Astrocyte of the cerebellum (primary cell): Measurements from ENCODE around the gene UQCR10.

Experiments used
- DNase-seq: peaks from one replicate; pipeline ENCODE4 v3.0.0-alpha.2; 2011; ENCODE audit warnings: low read depth
- H3K4me3 ChIP-seq: 2 replicates; pipeline ENCODE4 v1.5.1; 2011; ENCODE audit warnings: mild to moderate bottlenecking, low read depth, low read length, moderate library complexity
- CTCF ChIP-seq: IDR thresholded peaks from 2 replicates; pipeline ENCODE4 v1.5.1; 2012; ENCODE audit warnings: low read length, low read depth, moderate library complexity, mild to moderate bottlenecking; ENCODE audit errors: missing control alignments
- in situ Hi-C: cut with HindIII; loops from 2 replicates; pipeline ENCODE4 v1.10.0; 2017; ENCODE audit warnings: low sequenced_read_pairs

The UQCR10 gene

GRCh38 chr22:29768052-29768693, 1.0 kb downstream of the UQCR10 start:
- in situ Hi-C loops, result no loop called here
- peak overlapping the region; percentile 100 for H3K4me3 ChIP-seq
- TF ChIP-seq CTCF, result no peak

GRCh38 chr22:29769723-29770321, 2.7 kb downstream of the UQCR10 start:
- DNase-seq, result no peak
- TF ChIP-seq CTCF, result no peak
- in situ Hi-C loops, result no loop called here
- H3K4me3 ChIP-seq, result no peak overlapping the region

More at GRCh38 chr22:29768052-29768693, 1.0 kb downstream of the UQCR10 start:
- no peak for DNase-seq

GRCh38 chr22:29772170-29772641, 5.0 kb downstream of the UQCR10 start:
- no peak overlapping the region for H3K4me3 ChIP-seq
- DNase-seq, result peak; percentile 38
- peak; percentile 68 for TF ChIP-seq CTCF
- in situ Hi-C loops, result no loop called here

- H3K4me3 ChIP-seq, result no peak overlapping the region
- no peak for TF ChIP-seq CTCF
- no peak for DNase-seq
- in situ Hi-C loops, result no loop called here
Measured at GRCh38 chr22:29773233-29773632, 6.1 kb downstream of the UQCR10 start.

GRCh38 chr22:29780220-29780619, 13.1 kb downstream of the UQCR10 start:
- no peak for TF ChIP-seq CTCF
- no peak overlapping the region for H3K4me3 ChIP-seq
- in situ Hi-C loops, result no loop called here
- no peak for DNase-seq

GRCh38 chr22:29780748-29781676, 13.8 kb downstream of the UQCR10 start:
- peak; percentile 85 for DNase-seq
- in situ Hi-C loops, result no loop called here
- no peak for TF ChIP-seq CTCF
- no peak overlapping the region for H3K4me3 ChIP-seq
